ENCODE measurements around the gene HCFC1R1. TPM values are rescaled to one million over a fixed set of nuclear protein-coding genes. Genes with fewer than 3 reads are reported as not detected.
A peak's percentile ranks its signal among the peaks of the same experiment; 100 is the strongest.

The HCFC1R1 gene
- polyA plus RNA-seq, 1 experiment = 33.7 TPM

- H3K4me3 ChIP-seq (ENCODE audit: low read depth, low read length) = peak overlapping the region; percentile 68
- ChIA-PET CTCF (interaction anchor here (0.6 to 1.1 kb wide), 4 partner anchors 7 to 74 kb away, joined by 3 to 4 read pairs (median 3); no protein-coding TSS in a partner anchor), POLR2A (no interaction called here)
- no peaks in the 10 kb centered on the region for H3K27me3 ChIP-seq (ENCODE audit: control insufficient read depth, insufficient read depth, low read length)
- DNase-seq (ENCODE audit: low read depth) = no peak
- no peak for TF ChIP-seq CTCF (IDR thresholded peaks at IDR 0.05; ENCODE audit: insufficient read depth, low read depth, low read length)
- H3K36me3 ChIP-seq (ENCODE audit: control insufficient read depth, insufficient read depth, low read length) = no peaks in the 10 kb centered on the region
These were observed 44.0 kb downstream of the HCFC1R1 start for GRCh38 chr16:2979669-2980226.

GRCh38 chr16:2977440-2977839, 46.3 kb downstream of the HCFC1R1 start:
- POLR2A ChIA-PET = no interaction called here
- no peaks in the 10 kb centered on the region; the same call in 1 of the 2 replicates for H3K36me3 ChIP-seq (ENCODE audit: control insufficient read depth, insufficient read depth, low read length)
- H3K27me3 ChIP-seq (ENCODE audit: control insufficient read depth, insufficient read depth, low read length) = no peaks in the 10 kb centered on the region
- no peak overlapping the region for H3K4me3 ChIP-seq (ENCODE audit: low read depth, low read length)
- no peak for TF ChIP-seq CTCF (IDR thresholded peaks at IDR 0.05; ENCODE audit: insufficient read depth, low read depth, low read length)
- no peak for DNase-seq (ENCODE audit: low read depth)
- CTCF ChIA-PET = interaction anchor here (1.0 kb wide), 1 partner anchor 50 kb away, joined by 3 read pairs; no protein-coding TSS in a partner anchor

GRCh38 chr16:2976673-2977072, 47.1 kb downstream of the HCFC1R1 start:
- POLR2A ChIA-PET = no interaction called here
- H3K36me3 ChIP-seq (ENCODE audit: control insufficient read depth, insufficient read depth, low read length) = no peaks in the 10 kb centered on the region; the same call in 1 of the 2 replicates
- no peak for DNase-seq (ENCODE audit: low read depth)
- TF ChIP-seq CTCF (IDR thresholded peaks at IDR 0.05; ENCODE audit: insufficient read depth, low read depth, low read length) = no peak
- no peaks in the 10 kb centered on the region for H3K27me3 ChIP-seq (ENCODE audit: control insufficient read depth, insufficient read depth, low read length)
- H3K4me3 ChIP-seq (ENCODE audit: low read depth, low read length) = no peak overlapping the region
- CTCF ChIA-PET = no interaction called here

- TF ChIP-seq CTCF (IDR thresholded peaks at IDR 0.05; ENCODE audit: insufficient read depth, low read depth, low read length) = no peak
- ChIA-PET POLR2A (no interaction called here), CTCF (interaction anchor here (0.6 kb wide), 1 partner anchor 11 kb away, joined by 3 read pairs; no protein-coding TSS in a partner anchor)
- Histone ChIP-seq H3K4me3 (ENCODE audit: low read depth, low read length) (no peak overlapping the region), H3K27me3 (ENCODE audit: control insufficient read depth, insufficient read depth, low read length) (no peaks in the 10 kb centered on the region), H3K36me3 (ENCODE audit: control insufficient read depth, insufficient read depth, low read length) (no peaks in the 10 kb centered on the region; the same call in 1 of the 2 replicates)
- no peak for DNase-seq (ENCODE audit: low read depth)
These were observed 47.5 kb downstream of the HCFC1R1 start for GRCh38 chr16:2976201-2976600.

- POLR2A ChIA-PET = no interaction called here
- H3K27me3 ChIP-seq (ENCODE audit: control insufficient read depth, insufficient read depth, low read length) = no peaks in the 10 kb centered on the region
- H3K4me3 ChIP-seq (ENCODE audit: low read depth, low read length) = no peak overlapping the region
- H3K36me3 ChIP-seq (ENCODE audit: control insufficient read depth, insufficient read depth, low read length) = no peaks in the 10 kb centered on the region; the same call in 1 of the 2 replicates
- CTCF ChIA-PET = interaction anchor here (1.0 to 1.1 kb wide), 2 partner anchors 13 to 136 kb away, joined by 3 to 4 read pairs; no protein-coding TSS in a partner anchor
- no peak for DNase-seq (ENCODE audit: low read depth)
- TF ChIP-seq CTCF (IDR thresholded peaks at IDR 0.05; ENCODE audit: insufficient read depth, low read depth, low read length) = no peak
These were observed 48.5 kb downstream of the HCFC1R1 start for GRCh38 chr16:2975161-2975795.
